Stimulated activated CD4-positive, alpha-beta T cell treated with anti-CD3 and anti-CD28 coated beads, Interleukin-12 subunit alpha, Interleukin-12 subunit beta, amount 100 ng/mL, for 48 hours (primary cell): ENCODE data around the gene BMPER.
"Not testable (repeated sequence)": the region's sequence is repeated elsewhere in the genome, so short reads cannot be mapped to it uniquely, and the experiment has no call there.

Source experiments
- DNase-seq, 3 donors: peaks; one replicate each; pipeline ENCODE4 v3.0.0-alpha.2; 2020; ENCODE audit warnings: low read depth in 2 of 3, low spot score in 1 of 3

The BMPER gene

DNA sequence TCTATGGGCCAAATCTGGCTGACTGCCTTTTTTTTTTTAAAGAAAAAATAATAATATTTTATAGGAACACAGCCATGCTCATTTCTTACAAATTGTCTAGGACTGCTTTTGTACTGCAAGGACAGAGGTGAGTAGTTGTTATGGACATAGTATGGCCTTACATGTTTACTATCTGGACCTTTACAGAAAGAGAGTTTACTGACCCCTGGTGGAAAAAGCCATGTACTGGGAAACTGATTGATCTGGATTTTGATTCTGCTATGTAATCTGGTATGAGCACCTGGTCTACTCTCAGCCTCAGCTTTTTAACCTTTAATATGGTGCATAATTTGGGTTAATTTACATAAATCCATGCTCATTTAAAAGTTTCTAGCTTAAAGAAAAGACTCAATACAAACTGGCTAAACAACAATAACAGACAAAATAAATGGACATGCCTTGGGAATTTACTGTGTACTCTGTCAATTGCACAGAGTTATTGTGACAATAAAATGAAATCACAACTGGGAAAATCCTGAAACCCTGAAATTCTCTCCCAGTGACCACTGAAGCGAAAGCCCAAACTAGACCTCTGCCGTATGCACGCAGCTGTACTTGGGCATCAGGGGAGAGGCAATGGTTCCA lies 260.7 kb downstream of the BMPER start:
- no peak for DNase-seq

DNA sequence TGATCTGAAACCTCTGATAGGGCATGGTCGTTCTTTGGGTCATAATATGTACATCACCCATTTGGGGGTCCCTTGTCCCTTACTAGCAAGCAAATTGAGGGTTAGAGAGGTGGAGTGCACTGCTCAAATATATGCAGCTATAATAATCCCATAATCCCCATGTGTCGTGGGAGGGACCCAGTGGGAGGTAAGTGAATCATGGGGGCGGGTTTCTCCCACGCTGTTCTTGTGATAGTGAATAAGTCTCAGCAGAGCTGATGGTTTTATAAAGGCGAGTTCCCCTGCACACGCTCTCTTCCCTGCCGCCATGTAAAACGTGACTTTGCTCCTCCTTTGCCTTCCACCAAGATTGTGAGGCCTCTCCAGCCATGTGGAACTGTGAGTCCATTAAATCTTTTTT lies 262.7 kb downstream of the BMPER start:
- DNase-seq: no peak

DNA sequence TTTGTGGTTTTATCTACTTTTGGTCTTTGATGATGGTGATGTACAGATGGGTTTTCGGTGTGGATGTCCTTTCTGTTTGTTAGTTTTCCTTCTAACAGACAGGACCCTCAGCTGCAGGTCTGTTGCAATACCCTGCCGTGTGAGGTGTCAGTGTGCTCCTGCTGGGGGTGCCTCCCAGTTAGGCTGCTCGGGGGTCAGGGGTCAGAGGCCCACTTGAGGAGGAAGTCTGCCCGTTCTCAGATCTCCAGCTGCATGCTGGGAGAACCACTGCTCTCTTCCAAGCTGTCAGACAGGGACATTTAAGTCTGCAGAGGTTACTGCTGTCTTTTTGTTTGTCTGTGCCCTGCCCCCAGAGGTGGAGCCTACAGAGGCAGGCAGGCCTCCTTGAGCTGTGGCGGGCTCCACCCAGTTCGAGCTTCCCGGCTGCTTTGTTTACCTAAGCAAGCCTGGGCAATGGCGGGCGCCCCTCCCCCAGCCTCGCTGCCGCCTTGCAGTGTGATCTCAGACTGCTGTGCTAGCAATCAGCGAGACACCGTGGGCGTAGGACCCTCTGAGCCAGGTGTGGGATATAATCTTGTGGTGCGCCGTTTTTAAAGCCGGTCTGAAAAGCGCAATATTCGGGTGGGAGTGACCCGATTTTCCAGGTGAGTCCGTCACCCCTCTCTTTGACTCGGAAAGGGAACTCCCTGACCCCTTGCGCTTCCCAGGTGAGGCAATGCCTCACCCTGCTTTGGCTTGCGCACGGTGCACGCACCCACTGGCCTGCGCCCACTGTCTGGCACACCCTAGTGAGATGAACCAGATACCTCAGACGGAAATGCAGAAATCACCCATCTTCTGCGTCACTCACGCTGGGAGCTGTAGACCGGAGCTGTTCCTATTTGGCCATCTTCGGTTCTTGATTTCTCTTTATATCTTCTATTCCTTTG lies 269.6 kb downstream of the BMPER start:
- DNase-seq: not testable (repeated sequence)

GRCh38 chr7:34175837-34176236 lies 270.5 kb downstream of the BMPER start:
- no peak for DNase-seq

DNA sequence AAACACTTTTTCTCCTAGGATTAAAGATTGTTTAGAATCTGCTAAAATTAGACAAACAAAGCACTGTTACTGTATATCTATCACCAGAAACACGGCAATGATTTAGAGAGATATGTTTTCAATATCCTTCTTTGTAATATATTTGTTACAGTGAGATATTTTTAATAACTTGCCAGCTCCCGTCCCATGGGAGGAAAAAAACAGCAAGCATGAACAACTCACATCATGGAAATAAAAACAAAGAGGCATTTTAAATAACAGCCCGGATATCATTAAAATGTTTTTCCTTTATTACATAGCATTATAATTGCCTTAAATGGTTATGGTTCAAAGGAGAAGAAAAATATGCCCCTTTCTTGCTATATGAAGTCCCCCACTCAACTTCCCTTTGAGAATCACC lies 272.1 kb downstream of the BMPER start:
- no peak for DNase-seq

- no peak for DNase-seq
Measured at GRCh38 chr7:34181271-34181958, 276.1 kb downstream of the BMPER start.

DNA sequence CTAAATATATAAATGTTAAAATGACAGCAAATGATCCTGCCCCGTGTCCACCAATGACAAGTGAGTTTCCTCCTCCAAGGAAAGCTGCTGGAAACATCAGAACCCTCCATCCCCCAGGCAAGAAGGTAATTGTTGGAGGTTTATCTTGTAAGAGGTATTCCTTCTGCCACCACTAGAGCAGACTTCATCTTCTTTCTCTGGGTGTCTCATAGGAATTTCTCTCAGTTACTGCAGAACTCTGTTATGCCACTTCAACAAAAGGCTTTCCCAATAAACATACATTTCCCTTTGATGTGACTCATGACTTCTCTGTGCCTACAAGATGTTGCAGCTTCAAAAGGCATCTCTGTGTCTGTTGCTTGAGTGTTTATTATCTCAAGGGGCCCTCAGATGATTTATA lies 279.1 kb downstream of the BMPER start:
- no peak for DNase-seq

DNA sequence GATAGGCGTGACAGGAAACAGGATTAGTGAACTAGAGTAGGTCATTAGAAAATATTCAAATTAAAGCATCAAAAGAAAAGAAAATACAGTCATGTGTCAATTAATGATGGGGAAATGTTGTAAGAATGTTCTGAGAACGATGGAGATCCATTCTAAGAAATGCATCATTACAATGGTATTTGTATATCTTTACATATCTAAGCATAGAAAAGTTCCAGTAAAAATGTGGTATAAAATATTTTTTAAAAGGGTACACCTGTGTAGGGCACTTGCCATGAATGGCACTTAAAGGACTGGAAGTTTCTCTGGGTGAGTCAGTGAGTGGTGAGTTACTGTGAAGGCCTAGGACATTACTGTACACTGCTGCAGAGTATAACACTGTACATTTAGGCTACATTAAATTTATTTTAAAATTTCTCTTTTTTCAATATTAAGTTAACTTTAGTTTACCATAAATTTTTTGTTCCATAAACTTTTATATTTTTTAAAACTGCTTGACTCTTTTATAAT lies 282.5 kb downstream of the BMPER start:
- DNase-seq: no peak

DNA sequence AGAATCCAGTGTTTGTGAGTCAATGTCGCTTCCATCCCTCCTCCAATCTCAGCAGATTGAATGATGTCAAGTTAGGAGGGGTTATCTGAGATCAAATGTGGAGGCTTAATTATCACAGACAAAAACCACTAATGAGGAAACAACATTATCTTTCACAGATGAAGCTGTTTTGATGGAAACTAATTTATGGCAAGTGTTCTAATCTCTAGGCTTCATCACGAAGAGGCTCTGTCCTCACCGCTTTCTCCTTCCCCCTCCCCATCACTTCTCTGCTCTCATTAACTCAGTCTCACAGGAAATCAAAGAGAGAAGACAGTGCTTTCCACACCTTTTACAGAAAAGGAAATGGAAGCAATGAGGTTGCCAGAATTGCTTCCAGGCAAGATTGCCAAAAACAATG lies 283.7 kb downstream of the BMPER start:
- DNase-seq: no peak

DNA sequence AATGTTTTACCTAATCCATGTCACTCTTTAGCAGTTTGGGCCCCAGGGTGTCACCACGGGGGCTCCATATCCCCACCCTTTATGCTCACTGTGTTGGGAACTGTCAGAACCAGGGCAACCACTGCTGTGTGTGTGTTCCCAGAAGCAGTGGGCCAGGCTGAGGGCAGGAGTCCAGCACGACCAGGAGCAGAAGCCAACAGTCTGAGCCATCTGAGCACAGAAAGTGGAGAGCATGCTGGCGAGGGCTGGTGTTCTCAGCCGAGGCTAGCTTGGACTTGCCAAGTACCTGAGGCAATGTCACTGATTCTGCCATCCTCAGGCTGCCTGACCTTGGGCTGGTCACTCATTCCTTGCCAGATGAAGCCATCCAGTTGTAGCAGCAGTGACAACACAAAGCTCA lies 285.0 kb downstream of the BMPER start:
- DNase-seq: no peak

- DNase-seq: no peak
Measured at GRCh38 chr7:34191162-34191561, 285.8 kb downstream of the BMPER start.

DNA sequence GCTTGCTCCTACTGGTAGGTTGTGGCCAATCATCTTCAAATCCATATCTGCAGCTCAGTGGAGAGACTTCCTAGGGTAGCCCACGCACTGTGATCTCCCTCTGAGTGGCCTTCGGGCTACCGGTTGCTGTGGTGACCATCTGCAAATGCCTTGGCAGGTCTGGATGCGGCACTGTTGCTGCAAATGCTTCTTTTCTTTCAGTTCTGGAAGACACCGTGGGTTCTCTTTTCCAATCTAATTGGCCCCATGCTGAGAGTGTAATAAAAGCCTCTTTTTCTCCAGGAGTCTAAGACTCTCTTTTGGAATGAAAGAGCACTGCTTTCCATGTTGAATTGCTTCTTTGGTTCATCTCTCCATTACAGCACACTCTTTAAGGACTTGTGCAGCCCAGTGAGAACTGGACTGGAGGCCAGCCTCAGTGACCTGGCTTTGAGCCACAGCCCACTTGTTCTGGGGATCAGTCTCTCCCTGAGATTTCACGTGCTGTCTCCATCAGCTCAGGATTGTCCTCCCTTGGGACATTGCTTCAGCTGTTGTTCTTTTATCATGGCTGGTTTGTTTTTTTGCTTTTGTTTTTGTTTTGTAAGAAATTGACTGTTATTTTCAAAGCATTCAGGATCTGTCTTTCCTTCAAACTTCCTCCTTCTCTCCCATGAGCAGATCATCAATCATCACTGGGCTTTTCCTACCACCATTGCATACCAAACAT lies 286.6 kb downstream of the BMPER start:
- DNase-seq: no peak

DNA sequence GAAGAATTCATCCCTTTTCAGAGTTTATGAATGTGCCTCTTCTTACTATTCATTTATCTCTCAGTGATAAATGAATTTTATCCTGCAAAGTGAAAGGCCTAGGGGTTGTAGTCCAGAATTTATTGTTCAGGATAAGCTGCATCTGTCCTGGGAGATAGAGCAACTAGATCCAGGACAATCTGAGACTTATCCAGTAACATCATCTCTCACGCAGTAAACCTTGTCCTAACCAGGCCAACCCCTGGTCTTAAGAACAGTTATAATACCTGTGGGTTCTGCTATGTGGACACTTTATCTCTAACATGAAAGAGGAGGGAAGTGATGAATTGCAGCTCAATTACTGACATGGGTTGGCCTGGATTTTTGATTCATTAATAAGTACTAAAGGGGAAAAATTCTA lies 287.6 kb downstream of the BMPER start:
- no peak for DNase-seq

GRCh38 chr7:34198231-34198641 lies 292.9 kb downstream of the BMPER start:
- no peak for DNase-seq
